ENCODE measurements around the gene PRIM2.
"Not testable (repeated sequence)": the region's sequence is repeated elsewhere in the genome, so short reads cannot be mapped to it uniquely, and the experiment has no call there.

PRIM2 gene

GRCh38 chr6:57515171-57515570 lies 197.7 kb downstream of the PRIM2 start:
- DNase-seq, result not testable (repeated sequence)

GRCh38 chr6:57515845-57516244 lies 198.4 kb downstream of the PRIM2 start:
- not testable (repeated sequence) for DNase-seq

GRCh38 chr6:57516776-57517175 lies 199.3 kb downstream of the PRIM2 start:
- DNase-seq, result not testable (repeated sequence)

GRCh38 chr6:57519198-57519597 lies 201.8 kb downstream of the PRIM2 start:
- DNase-seq, result not testable (repeated sequence)

- DNase-seq, result not testable (repeated sequence)
Observed at GRCh38 chr6:57521085-57521484, 203.7 kb downstream of the PRIM2 start.

GRCh38 chr6:57523221-57523620 lies 205.8 kb downstream of the PRIM2 start:
- not testable (repeated sequence) for DNase-seq

- not testable (repeated sequence) for DNase-seq
Observed at GRCh38 chr6:57529755-57530154, 212.3 kb downstream of the PRIM2 start.

GRCh38 chr6:57532660-57533059 lies 215.2 kb downstream of the PRIM2 start:
- not testable (repeated sequence) for DNase-seq

GRCh38 chr6:57535121-57535520 lies 217.7 kb downstream of the PRIM2 start:
- not testable (repeated sequence) for DNase-seq

GRCh38 chr6:57535994-57536393 lies 218.6 kb downstream of the PRIM2 start:
- peak; percentile 30 for DNase-seq

- DNase-seq, result not testable (repeated sequence)
Observed at GRCh38 chr6:57537916-57538315, 220.5 kb downstream of the PRIM2 start.

GRCh38 chr6:57551961-57552360 lies 234.5 kb downstream of the PRIM2 start:
- not testable (repeated sequence) for DNase-seq

GRCh38 chr6:57557855-57558254 lies 240.4 kb downstream of the PRIM2 start:
- DNase-seq, result not testable (repeated sequence)

- DNase-seq, result not testable (repeated sequence)
Observed at GRCh38 chr6:57559170-57559569, 241.7 kb downstream of the PRIM2 start.

- DNase-seq, result not testable (repeated sequence)
Observed at GRCh38 chr6:57562233-57562632, 244.8 kb downstream of the PRIM2 start.

- DNase-seq, result not testable (repeated sequence)
Observed at GRCh38 chr6:57572119-57572518, 254.7 kb downstream of the PRIM2 start.

- DNase-seq, result not testable (repeated sequence)
Observed at GRCh38 chr6:57572844-57573243, 255.4 kb downstream of the PRIM2 start.

- DNase-seq, result not testable (repeated sequence)
Observed at GRCh38 chr6:57577023-57577422, 259.6 kb downstream of the PRIM2 start.

- DNase-seq, result peak; percentile 4
Observed at GRCh38 chr6:57579489-57579888, 262.1 kb downstream of the PRIM2 start.

- DNase-seq, result not testable (repeated sequence)
Observed at GRCh38 chr6:57581586-57581985, 264.2 kb downstream of the PRIM2 start.

- not testable (repeated sequence) for DNase-seq
Observed at GRCh38 chr6:57601105-57601504, 283.7 kb downstream of the PRIM2 start.

- not testable (repeated sequence) for DNase-seq
Observed at GRCh38 chr6:57605303-57605702, 287.9 kb downstream of the PRIM2 start.

- DNase-seq, result not testable (repeated sequence)
Observed at GRCh38 chr6:57606331-57606730, 288.9 kb downstream of the PRIM2 start.

GRCh38 chr6:57610612-57611011 lies 293.2 kb downstream of the PRIM2 start:
- DNase-seq, result not testable (repeated sequence)

GRCh38 chr6:57618959-57619358 lies 301.5 kb downstream of the PRIM2 start:
- not testable (repeated sequence) for DNase-seq

Data from eye (tissue), 1 donor.